Endothelial cell of umbilical vein (primary cell): ENCODE results near the gene EPO. TPM values are rescaled to one million over a fixed set of nuclear protein-coding genes. Genes with fewer than 3 reads are reported as not detected.

Experiments
- BruUV-seq: library from RNA; stranded (reverse); fragments of 400-500 nt; replicated peaks from 2 replicates; lab custom pipeline; 2021; lab: Mats Ljungman, UMichigan
- CTCF ChIA-PET: fragments of 300-600, 350-600 bp; sonication (Branson Sonifier 250); formaldehyde crosslinking; loops from one replicate; lab custom pipeline; 2021; ENCODE audit warnings: antibody characterized with exemption, inconsistent platforms; lab: Charles Lee
- POLR2A ChIA-PET: fragments of 300-600, 350-600 bp; sonication (Branson Sonifier 250); formaldehyde crosslinking; loops from one replicate; lab custom pipeline; 2021; ENCODE audit warnings: antibody characterized with exemption, inconsistent platforms; lab: Charles Lee
- DNase-seq: peaks from one replicate; pipeline ENCODE4 v3.0.0-alpha.2; 2011; ENCODE audit warnings: low read depth, low spot score
- FAIRE-seq: peaks from 2 replicates; lab custom pipeline; 2011; peaks lifted over from hg19 to GRCh38; lab: Jason Lieb, UNC
- H2AFZ ChIP-seq: 2 replicates; pipeline ENCODE4 v1.6.0; 2012; ENCODE audit warnings: low read depth, low read length, control low read depth, inconsistent platforms
- H3K27ac ChIP-seq: 2 replicates; pipeline ENCODE4 v1.5.1; 2011; ENCODE audit warnings: low read depth, mild to moderate bottlenecking, control low read depth, low read length, moderate library complexity; ENCODE audit not compliant: insufficient read depth
- H3K27me3 ChIP-seq, 2 experiments: 2 replicates each; pipeline versions ENCODE4 v1.6.0 to v1.6.1; 2011; ENCODE audit warnings: low read length in 2 of 2, mixed read lengths in 1 of 2; ENCODE audit not compliant: control insufficient read depth in 2 of 2, insufficient read depth in 2 of 2
- H3K36me3 ChIP-seq, 2 experiments: 2 replicates in 1 of 2; 3 replicates in 1 of 2; pipeline ENCODE4 v1.5.1; 2011; ENCODE audit warnings: low read length in 2 of 2, mild to moderate bottlenecking in 1 of 2, moderate library complexity in 1 of 2; ENCODE audit not compliant: control insufficient read depth in 2 of 2, insufficient read depth in 2 of 2; ENCODE audit errors: extremely low read depth in 1 of 2
- H3K4me1 ChIP-seq: 3 replicates; pipeline ENCODE4 v1.5.1; 2011; ENCODE audit warnings: mild to moderate bottlenecking, low read length; ENCODE audit not compliant: control insufficient read depth, insufficient read depth; ENCODE audit errors: extremely low read depth
- H3K4me2 ChIP-seq: 2 replicates; pipeline ENCODE4 v1.6.1; 2011; ENCODE audit warnings: low read length, control low read depth, mixed read lengths; ENCODE audit not compliant: insufficient read depth
- H3K4me3 ChIP-seq, 3 experiments: fragments of 200-600 bp in 1 of 3; sonication (generic), shearing (Covaris generic) in 1 of 3; replicated peaks in 1 of 3; 2 replicates each; pipeline ENCODE4 v1.5.1; 2011 to 2016; ENCODE audit warnings: control low read depth in 3 of 3, low read length in 3 of 3, mild to moderate bottlenecking in 2 of 3, inconsistent platforms in 1 of 3, low read depth in 1 of 3, moderate library complexity in 1 of 3; ENCODE audit not compliant: insufficient read depth in 1 of 3
- H3K79me2 ChIP-seq: 2 replicates; pipeline ENCODE4 v1.6.0; 2012; ENCODE audit warnings: low read length, inconsistent platforms; ENCODE audit not compliant: control insufficient read depth, insufficient read depth
- H3K9ac ChIP-seq: replicated peaks from 2 replicates; pipeline ENCODE3; 2011; ENCODE audit warnings: low read length, control low read depth; ENCODE audit not compliant: insufficient read depth; ENCODE audit errors: extremely low read depth
- H3K9me1 ChIP-seq: replicated peaks from 3 replicates; pipeline ENCODE4 v1.6.0; 2011; ENCODE audit warnings: mild to moderate bottlenecking, low read length; ENCODE audit not compliant: control insufficient read depth, insufficient read depth; ENCODE audit errors: extremely low read depth
- H3K9me3 ChIP-seq: replicated peaks from 2 replicates; pipeline ENCODE4 v1.5.1; 2012; ENCODE audit warnings: low read length, inconsistent platforms; ENCODE audit not compliant: control insufficient read depth, insufficient read depth
- H4K20me1 ChIP-seq: replicated peaks from 2 replicates; pipeline ENCODE3; 2011; ENCODE audit warnings: mild to moderate bottlenecking, low read length; ENCODE audit not compliant: control insufficient read depth, insufficient read depth; ENCODE audit errors: extremely low read depth
- CTCF ChIP-seq, 2 donors: IDR thresholded peaks; 1 replicate in 1 of 2; 2 replicates in 1 of 2; pipeline ENCODE4 v1.5.1; 2011; ENCODE audit warnings: low read length in 2 of 2, mild to moderate bottlenecking in 2 of 2, moderate library complexity in 2 of 2, control low read depth in 1 of 2, inconsistent platforms in 1 of 2, low read depth in 1 of 2; ENCODE audit not compliant: insufficient read depth in 1 of 2; ENCODE audit errors: extremely low read depth in 1 of 2
- EZH2 ChIP-seq: IDR thresholded peaks from 2 replicates; pipeline ENCODE4 v1.6.1; 2012; ENCODE audit warnings: borderline replicate concordance, low read depth, mild to moderate bottlenecking, moderate library complexity, low read length, inconsistent platforms; ENCODE audit not compliant: severe bottlenecking
- FOS ChIP-seq: IDR thresholded peaks from 2 replicates; pipeline ENCODE4 v1.6.1; 2011; ENCODE audit warnings: mild to moderate bottlenecking, low read length, moderate library complexity, borderline replicate concordance; ENCODE audit not compliant: insufficient read depth
- GATA2 ChIP-seq: IDR thresholded peaks from 2 replicates; pipeline ENCODE4 v1.7.0; 2011; ENCODE audit warnings: low read depth, mild to moderate bottlenecking, moderate library complexity, mixed read lengths, low read length; ENCODE audit not compliant: insufficient read length, insufficient read depth
- JUN ChIP-seq: IDR thresholded peaks from 2 replicates; pipeline ENCODE4 v1.6.1; 2011; ENCODE audit warnings: borderline replicate concordance, low read depth; ENCODE audit not compliant: insufficient read length, insufficient read depth
- MAX ChIP-seq: IDR thresholded peaks from 2 replicates; pipeline ENCODE4 v1.6.1; 2011; ENCODE audit not compliant: insufficient read depth, insufficient read length
- MYC ChIP-seq: IDR thresholded peaks from one replicate; pipeline ENCODE4 v1.6.1; 2011; ENCODE audit warnings: mild to moderate bottlenecking, low read depth, low read length
- POLR2A ChIP-seq: IDR thresholded peaks from 2 replicates; pipeline ENCODE4 v1.6.1; 2012; ENCODE audit warnings: low read depth, mild to moderate bottlenecking, control low read depth, low read length
- POLR2AphosphoS5 ChIP-seq: IDR thresholded peaks from 2 replicates; pipeline ENCODE4 v1.6.1; 2012; ENCODE audit warnings: low read depth, mild to moderate bottlenecking, control low read depth, low read length, moderate library complexity; ENCODE audit not compliant: insufficient read depth
- dilution Hi-C: fragments of 300-500 bp; cut with MboI; formaldehyde crosslinking; loops from one replicate; pipeline ENCODE4 v1.15.0; 2019; ENCODE audit warnings: low sequenced_read_pairs; ENCODE audit not compliant: extremely low pct_ligation_motif_present
- intact Hi-C: fragments of 100-400 bp; cut with micrococcal nuclease; formaldehyde crosslinking; loops from one replicate; pipeline ENCODE4 v1.10.0; 2022
- polyA plus RNA-seq, 4 experiments: library from polyadenylated mRNA; depleted of rRNA in 3 of 4; stranded (reverse) in 3 of 4; unstranded in 1 of 4; fragments of >200 nt; gene quantifications; 2 replicates each; pipeline versions ENCODE4 v1.2.1 to v1.2.3, GENCODE V29; 2011 to 2012; ENCODE audit warnings: missing spikeins in 1 of 4
- total RNA-seq: library from RNA; stranded (reverse); gene quantifications from 2 replicates; pipeline ENCODE4 v1.2.3, GENCODE V29; 2021

The EPO gene
- total and polyA plus RNA-seq, 2 donors (not counting 3 experiments of a cell fraction or from before 2014, with no cell fraction given) = not detected

- Histone ChIP-seq H3K79me2 (no peaks in the 10 kb centered on the region), H3K4me3 (no peak overlapping the region), H3K27me3 (peaks cover 4 to 8% of the 10 kb centered on the region in 2 experiments), H3K9me3 (no peaks in the 10 kb centered on the region), H3K9ac (no peak overlapping the region), H3K9me1 (no peaks in the 10 kb centered on the region), H3K4me1 (no peaks in the 10 kb centered on the region), H3K4me2 (no peak overlapping the region), H3K27ac (no peak overlapping the region), H2AFZ (no peak overlapping the region), H3K36me3 (no peaks in the 10 kb centered on the region), H4K20me1 (no peaks in the 10 kb centered on the region)
- DNase-seq = no peak
- peak; percentile 85 for FAIRE-seq
- dilution Hi-C loops = no loop called here
- intact Hi-C loops = no loop called here
- POLR2A ChIA-PET = no interaction called here
- TF ChIP-seq FOS = no peak
- no peak for TF ChIP-seq MYC
- BruUV-seq = no TSS peak
- CTCF ChIA-PET = interaction anchor here (0.9 to 5.2 kb wide), 3 partner anchors 22 to 114 kb away, joined by 3 to 90 read pairs (median 4); partner anchors contain the start of gene POP7
Observed at GRCh38 chr7:100728196-100728595, 7.9 kb downstream of the EPO start.

GRCh38 chr7:100730136-100730800 is 10.0 kb downstream of the EPO start:
- no peaks in the 10 kb centered on the region for H3K4me1 ChIP-seq
- TF ChIP-seq CTCF (IDR thresholded peaks at IDR 0.05; ENCODE audit: extremely low read depth in 1 of 2, insufficient read depth in 1 of 2, low read depth in 1 of 2, low read length in 2 of 2) = no peak
- no peak for TF ChIP-seq MAX
- TF ChIP-seq POLR2AphosphoS5 = no peak
- TF ChIP-seq FOS = no peak
- TF ChIP-seq JUN = no peak
- no peak for TF ChIP-seq GATA2
- no peak for TF ChIP-seq EZH2
- TF ChIP-seq POLR2A = no peak
- no peak for TF ChIP-seq MYC
- no peak overlapping the region for H3K9ac ChIP-seq
- FAIRE-seq (no peak), DNase-seq (no peak)
- no TSS peak for BruUV-seq
- peaks cover 4 to 10% of the 10 kb centered on the region in 2 experiments for H3K27me3 ChIP-seq
- H3K36me3 ChIP-seq = no peaks in the 10 kb centered on the region
- no peaks in the 10 kb centered on the region for H4K20me1 ChIP-seq
- CTCF ChIA-PET = interaction anchor here (1.2 to 1.6 kb wide), 2 partner anchors 17 to 25 kb away, joined by 3 to 6 read pairs; no protein-coding TSS in a partner anchor
- dilution Hi-C loops (no loop called here), intact Hi-C loops (no loop called here)
- no peaks in the 10 kb centered on the region for H3K9me3 ChIP-seq
- H3K79me2 ChIP-seq = no peaks in the 10 kb centered on the region
- no peak overlapping the region for H3K4me2 ChIP-seq
- no peak overlapping the region for H2AFZ ChIP-seq
- H3K27ac ChIP-seq = no peak overlapping the region
- POLR2A ChIA-PET = no interaction called here
- H3K4me3 ChIP-seq = no peak overlapping the region
- H3K9me1 ChIP-seq = no peaks in the 10 kb centered on the region
